Esophagus muscularis mucosa (tissue), 4 donors: ENCODE data around the gene KCNE2.

ENCODE experiments used
- EP300 ChIP-seq: sonication (generic); formaldehyde crosslinking; IDR thresholded peaks from one replicate; pipeline ENCODE4 v1.6.1; 2017; ENCODE audit warnings: antibody characterized with exemption
- POLR2A ChIP-seq: fragments of 450-650 bp; IDR thresholded peaks from one replicate; pipeline ENCODE4 v1.6.1; 2017; ENCODE audit warnings: antibody characterized with exemption, moderate library complexity, mild to moderate bottlenecking, low read depth
- POLR2AphosphoS5 ChIP-seq, 2 donors: sonication (generic); formaldehyde crosslinking; IDR thresholded peaks; one replicate each; pipeline ENCODE4 v1.6.1; 2017; ENCODE audit warnings: antibody characterized with exemption in 2 of 2
- TF ChIP-seq, protein P1 (sequence below), 3 experiments: fragments of 200-600 bp in 2 of 3; fragments of 450-650 bp in 1 of 3; sonication (generic) in 2 of 3; IDR thresholded peaks; one replicate each; pipeline ENCODE4 v1.5.1; 2017 to 2019; ENCODE audit warnings: antibody characterized with exemption in 3 of 3, mild to moderate bottlenecking in 2 of 3, moderate library complexity in 1 of 3

DNA sequence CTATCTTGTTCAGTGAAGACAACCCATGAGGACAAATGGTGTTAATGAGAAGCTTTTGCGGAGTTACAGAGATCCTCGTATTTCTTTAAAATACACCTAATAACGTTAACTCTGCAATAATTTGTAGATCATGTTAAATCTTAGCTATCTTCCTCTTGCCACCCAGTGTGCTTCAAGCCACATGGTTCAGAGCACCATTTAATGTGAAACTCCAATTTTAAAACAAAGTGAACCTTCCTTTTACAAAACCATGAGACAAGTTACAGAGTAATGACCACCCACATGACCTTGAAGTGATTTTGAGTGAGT, 1.7 kb upstream of the KCNE2 start:
- TF ChIP-seq POLR2A = no peak
- TF ChIP-seq, protein P1, sequence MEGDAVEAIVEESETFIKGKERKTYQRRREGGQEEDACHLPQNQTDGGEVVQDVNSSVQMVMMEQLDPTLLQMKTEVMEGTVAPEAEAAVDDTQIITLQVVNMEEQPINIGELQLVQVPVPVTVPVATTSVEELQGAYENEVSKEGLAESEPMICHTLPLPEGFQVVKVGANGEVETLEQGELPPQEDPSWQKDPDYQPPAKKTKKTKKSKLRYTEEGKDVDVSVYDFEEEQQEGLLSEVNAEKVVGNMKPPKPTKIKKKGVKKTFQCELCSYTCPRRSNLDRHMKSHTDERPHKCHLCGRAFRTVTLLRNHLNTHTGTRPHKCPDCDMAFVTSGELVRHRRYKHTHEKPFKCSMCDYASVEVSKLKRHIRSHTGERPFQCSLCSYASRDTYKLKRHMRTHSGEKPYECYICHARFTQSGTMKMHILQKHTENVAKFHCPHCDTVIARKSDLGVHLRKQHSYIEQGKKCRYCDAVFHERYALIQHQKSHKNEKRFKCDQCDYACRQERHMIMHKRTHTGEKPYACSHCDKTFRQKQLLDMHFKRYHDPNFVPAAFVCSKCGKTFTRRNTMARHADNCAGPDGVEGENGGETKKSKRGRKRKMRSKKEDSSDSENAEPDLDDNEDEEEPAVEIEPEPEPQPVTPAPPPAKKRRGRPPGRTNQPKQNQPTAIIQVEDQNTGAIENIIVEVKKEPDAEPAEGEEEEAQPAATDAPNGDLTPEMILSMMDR (IDR thresholded peaks at IDR 0.05) = no peak
- no peak for TF ChIP-seq POLR2AphosphoS5 (IDR thresholded peaks at IDR 0.05)
- TF ChIP-seq EP300 = no peak
